HG03196 (cell line): ENCODE data around the gene PRMT1.

Experiments used
- ATAC-seq: cut with Tn5 transposase; IDR thresholded peaks from one replicate; pipeline ENCODE4 v1.9.1; 2021; ENCODE audit not compliant: unreplicated experiment

The PRMT1 gene

DNA sequence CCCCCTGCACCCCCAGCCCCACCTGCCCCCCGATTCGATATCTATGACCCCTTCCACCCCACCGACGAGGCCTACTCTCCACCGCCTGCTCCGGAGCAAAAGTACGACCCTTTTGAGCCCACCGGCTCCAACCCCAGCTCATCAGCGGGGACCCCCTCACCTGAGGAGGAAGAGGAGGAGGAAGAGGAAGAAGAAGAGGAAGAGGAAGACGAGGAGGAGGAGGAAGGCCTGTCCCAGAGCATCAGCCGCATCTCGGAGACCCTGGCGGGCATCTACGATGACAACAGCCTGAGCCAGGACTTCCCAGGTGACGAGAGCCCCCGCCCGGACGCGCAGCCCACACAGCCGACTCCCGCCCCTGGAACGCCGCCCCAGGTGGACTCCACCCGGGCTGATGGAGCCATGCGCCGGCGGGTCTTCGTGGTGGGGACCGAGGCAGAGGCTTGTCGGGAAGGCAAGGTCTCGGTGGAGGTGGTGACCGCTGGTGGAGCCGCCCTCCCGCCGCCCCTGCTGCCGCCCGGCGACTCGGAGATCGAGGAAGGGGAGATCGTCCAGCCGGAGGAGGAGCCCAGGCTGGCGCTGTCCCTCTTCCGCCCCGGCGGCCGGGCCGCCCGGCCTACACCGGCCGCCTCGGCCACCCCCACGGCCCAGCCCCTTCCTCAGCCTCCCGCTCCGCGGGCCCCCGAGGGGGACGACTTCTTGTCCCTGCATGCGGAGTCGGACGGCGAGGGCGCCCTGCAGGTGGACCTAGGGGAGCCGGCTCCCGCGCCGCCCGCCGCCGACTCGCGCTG lies 25.8 kb upstream of the PRMT1 start:
- no peak for ATAC-seq

DNA sequence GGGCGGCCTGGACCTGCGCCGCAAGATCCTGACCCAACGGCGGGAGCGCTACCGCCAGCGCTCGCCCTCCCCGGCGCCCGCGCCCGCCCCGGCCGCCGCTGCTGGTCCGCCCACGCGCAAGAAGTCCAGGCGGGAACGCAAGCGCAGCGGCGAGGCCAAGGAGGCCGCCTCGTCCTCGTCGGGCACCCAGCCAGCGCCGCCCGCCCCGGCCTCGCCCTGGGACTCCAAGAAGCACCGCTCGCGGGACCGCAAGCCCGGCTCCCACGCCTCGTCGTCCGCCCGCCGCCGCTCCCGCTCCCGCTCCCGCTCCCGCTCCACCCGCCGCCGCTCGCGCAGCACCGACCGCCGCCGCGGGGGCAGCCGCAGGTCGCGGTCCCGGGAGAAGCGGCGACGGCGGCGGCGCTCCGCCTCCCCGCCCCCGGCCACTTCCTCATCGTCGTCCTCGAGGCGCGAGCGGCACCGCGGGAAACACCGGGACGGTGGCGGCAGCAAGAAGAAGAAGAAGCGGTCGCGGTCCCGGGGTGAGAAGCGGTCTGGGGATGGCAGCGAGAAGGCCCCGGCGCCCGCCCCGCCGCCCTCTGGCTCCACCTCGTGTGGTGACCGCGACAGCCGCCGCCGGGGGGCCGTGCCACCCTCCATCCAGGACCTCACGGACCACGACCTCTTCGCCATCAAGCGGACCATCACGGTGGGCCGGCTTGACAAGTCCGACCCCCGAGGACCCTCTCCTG lies 25.1 kb upstream of the PRMT1 start:
- ATAC-seq: no peak

DNA sequence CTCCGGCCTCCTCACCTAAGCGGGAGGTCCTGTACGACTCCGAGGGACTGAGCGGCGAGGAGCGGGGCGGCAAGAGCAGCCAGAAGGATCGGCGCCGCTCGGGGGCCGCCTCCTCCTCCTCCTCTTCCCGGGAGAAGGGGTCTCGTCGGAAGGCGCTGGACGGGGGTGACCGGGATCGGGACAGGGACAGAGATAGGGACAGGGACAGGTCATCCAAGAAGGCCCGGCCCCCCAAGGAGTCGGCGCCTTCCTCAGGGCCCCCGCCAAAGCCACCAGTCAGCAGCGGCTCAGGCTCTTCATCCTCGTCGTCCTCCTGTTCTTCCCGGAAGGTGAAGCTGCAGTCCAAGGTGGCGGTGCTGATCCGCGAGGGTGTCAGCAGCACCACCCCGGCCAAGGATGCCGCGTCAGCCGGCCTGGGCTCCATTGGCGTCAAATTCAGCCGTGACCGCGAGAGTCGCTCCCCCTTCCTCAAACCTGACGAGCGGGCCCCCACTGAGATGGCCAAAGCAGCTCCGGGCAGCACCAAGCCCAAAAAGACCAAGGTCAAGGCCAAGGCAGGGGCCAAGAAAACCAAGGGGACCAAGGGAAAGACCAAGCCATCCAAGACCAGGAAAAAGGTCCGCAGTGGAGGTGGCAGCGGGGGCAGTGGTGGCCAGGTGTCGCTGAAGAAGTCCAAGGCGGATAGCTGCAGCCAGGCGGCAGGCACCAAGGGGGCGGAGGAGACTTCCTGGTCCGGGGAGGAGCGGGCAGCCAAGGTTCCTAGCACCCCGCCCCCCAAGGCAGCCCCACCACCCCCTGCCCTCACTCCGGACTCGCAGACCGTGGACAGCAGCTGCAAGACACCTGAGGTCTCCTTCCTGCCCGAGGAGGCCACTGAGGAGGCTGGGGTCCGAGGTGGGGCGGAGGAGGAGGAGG lies 24.3 kb upstream of the PRMT1 start:
- no peak for ATAC-seq

DNA sequence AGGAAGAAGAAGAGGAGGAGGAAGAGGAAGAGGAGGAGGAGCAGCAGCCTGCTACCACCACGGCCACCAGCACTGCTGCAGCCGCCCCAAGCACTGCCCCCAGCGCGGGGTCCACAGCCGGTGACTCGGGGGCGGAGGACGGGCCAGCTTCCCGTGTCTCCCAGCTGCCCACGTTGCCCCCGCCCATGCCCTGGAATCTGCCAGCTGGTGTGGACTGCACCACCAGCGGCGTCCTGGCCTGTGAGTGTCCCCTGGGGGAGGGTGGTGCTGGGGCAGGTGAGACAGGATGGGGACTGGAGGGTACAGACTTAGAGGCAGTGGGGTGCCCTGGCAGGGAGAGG lies 23.6 kb upstream of the PRMT1 start:
- ATAC-seq: no peak

DNA sequence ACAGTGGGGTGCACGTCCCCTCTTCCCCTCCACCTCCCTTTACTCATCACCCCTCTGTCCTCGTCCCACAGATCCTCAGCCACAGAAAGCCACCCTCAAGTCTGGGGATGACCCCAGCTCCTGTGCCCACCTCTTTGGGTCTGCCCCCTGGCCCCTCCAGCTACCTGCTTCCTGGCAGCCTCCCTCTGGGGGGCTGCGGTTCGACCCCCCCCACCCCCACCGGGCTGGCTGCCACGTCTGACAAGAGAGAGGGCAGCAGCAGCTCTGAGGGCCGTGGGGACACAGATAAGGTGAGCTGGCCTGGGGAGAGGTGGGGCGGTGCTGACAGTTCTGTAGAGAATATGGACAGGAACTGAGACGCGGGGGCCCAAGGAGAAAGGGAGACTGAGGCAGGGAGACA lies 22.5 kb upstream of the PRMT1 start:
- no peak for ATAC-seq

DNA sequence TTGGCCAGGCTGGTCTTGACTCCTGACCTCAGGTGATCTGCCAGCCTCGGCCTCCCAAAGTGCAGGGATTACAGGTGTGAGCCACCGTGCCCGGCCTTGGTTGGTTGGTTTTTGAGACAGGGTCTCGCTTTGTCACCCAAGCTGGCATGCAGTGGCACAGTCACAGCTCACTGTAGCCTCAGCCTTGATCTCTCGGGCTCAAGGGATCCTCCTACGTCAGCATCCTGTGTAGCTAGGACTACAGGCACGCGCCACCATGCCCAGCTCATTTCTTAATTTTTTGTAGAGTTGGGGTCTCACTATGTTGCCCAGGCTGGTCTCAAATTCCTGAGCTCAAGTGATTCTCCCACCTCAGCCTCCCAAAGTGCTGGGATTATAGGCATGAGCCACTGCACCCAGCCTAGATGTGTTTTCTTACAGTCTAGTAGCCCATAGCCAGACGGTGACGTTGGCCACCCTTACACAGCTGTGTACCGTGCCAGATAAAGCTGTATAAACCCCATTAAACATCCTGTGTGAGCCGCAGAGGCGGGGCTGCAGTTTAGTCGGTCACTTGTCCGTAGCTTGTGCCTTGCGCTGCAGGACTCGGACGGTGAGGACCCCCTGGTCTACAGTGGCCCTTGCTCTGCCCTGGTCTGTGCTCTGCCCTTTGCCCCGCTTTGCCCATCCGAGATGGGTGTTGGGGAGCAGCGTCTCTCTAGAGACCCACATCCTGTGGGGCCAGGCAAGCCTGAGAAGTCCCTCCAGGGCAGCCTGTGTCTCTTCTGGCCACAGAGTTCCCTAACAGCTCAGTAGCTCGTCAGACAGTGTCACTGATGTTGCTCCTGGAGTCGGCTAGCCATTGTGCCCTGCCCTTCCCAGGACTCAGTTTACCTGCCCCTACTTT lies 21.3 kb upstream of the PRMT1 start:
- no peak for ATAC-seq

DNA sequence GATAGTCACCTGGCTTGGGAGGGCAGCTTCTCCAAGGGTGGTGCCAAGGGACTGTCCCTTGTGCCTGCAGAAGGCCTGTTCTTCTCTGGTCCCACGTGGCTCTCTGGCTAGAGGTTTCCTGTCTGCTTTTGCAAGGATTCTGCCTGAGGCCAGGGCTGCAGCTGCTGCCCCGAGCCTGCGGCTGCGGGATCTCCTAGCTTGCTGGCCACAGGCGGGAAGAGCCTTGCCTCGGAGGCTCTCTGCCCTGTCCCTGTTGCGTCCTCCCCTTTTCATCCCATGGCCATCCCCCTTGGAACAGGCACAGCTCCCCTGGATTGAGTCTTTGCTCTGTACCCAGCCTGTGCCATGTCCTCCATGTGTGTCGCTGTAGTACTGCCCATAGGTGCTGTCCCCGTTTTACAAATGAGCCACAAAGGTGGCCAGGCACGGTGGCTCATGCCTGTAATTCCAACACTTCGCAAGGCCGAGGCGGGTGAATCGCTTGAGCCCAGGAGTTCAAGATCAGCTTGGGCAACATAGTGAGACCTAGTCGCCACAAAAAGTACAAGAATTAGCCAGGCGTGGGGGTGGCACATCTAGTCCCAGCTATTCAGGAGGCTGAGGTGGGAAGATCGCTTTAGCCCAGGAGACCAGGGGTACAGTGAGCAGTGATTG lies 20.5 kb upstream of the PRMT1 start:
- no peak for ATAC-seq

DNA sequence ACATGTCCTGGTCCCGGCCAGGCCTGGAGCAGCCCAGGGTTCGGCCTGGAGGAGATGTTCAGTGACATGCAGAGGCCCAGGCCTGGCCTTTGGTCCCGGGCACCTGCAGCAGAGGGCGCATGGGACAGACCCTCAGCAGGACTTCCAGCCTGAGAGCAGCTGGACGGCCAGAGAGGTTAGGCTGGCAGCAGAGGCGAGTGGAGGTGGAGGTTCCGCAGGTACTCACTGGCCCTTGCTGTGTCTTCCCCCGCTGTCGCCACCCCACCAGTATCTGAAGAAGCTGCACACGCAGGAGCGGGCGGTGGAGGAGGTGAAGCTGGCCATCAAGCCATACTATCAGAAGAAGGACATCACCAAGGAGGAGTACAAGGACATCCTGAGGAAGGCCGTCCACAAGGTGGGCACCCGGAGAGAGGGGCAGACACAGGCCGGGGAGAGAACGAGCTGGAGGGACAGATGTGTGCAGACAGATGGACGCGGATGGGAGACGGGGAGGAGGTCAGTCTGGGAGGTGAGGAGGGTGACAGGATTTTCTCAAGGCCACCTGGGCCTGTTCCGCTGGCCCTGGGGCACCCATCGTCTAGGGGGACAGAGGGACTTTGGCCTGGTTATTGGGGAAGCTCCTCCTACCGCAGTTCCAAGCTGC lies 19.5 kb upstream of the PRMT1 start:
- ATAC-seq: no peak

DNA sequence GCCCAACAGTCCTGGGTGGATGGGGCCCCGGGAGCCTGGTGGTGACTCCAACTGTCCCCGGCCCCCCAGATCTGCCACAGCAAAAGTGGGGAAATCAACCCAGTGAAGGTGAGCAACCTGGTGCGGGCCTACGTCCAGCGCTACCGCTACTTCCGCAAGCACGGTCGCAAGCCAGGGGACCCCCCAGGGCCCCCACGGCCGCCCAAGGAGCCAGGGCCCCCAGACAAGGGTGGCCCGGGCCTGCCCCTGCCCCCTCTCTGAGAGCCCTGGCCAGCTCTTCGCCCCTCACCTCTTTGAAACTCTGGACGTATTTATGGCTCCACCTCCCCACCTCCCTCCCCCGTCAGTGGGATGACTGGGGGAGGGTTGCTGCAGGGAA lies 18.9 kb upstream of the PRMT1 start:
- no peak for ATAC-seq

DNA sequence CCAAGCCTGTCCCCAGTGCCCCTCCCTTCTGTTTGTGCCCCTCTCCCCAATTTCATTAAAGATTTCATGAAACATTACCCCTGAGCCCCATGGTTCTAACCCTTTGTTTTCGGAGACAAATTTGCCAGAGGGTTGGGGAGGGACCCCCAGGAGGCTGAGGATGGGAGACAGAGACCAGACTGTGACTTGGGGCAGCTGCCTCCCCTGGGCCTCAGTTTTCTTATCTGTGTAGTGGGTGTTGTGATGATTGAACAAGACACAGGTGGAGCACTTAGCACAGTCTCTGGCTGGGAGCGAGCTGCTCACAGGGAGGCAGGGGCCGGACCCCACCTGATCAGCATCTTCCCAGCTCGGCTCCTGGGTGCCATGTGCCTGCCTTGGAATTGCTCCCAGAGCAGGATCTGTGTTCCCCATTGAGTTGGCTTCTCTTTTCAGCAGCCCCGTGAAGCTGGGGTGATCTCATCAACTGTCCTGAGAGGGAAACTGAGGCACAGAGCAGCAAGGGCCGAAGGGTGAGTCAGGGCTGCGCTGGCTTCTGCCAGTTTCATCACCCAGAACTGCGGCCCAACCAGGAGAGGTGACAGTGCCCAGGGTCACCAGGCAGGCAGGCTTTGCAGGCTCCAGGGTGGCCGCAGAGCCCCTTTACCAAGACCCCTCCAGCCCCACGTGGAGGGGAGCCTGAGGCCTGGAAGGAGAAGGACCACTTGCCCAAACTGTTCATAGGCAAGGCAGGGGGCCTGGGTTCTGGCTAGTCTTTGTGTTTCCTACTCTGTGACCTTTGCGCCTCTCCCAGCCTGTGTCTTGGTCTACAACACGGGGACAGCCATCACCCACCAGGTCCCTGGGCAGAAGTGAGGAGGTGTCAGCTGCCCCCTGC lies 18.3 kb upstream of the PRMT1 start:
- no peak for ATAC-seq

DNA sequence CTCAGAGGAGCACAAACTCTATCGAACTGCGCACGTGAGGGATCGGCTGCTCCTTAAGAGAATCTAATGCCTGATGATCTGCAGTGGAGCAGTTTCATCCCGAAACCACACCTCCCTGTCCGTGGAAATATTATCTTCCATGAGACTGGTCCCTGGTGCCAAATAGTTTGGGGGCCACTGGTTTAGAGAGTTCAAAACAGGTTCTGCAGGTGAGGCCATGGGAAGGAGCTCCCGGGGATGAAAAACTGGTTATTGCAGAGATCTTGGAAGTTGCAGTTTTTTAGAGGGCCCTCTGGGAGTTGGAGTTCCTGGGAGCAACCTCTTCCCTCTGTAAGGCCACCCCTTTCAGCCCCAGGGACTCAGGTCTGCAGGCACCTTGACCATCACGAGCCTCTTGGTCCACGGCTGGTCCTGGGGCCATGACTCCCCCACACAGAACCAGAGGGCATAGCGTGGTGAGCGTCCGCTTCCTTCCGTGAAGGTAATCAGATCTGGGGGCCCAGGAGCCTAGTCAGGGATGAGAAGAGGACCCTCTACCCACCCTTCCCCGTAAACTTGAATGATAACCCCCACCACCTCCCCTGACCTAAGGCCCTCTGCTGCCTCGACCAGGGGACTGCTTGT lies 16.6 kb upstream of the PRMT1 start:
- no peak for ATAC-seq

DNA sequence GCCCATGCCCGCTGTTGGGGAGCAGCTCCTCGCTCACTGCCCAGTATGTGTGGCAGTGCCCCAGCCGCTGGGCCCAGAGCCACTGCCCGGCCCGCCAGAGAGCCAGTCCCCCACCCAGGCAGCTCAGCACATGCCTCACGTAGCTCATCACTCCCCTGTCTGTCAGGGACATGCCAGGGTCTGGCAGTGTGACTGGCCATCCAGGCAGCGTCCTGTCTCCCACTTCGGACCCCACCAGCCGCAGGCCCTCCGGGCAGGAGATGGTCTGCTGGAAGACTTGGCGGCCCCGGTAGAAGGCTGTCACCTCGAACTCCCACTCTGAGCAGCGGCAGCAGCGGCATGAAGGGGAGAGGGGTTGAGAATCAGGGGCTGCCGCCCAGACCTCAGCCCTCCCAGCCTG lies 15.1 kb upstream of the PRMT1 start:
- ATAC-seq: no peak

DNA sequence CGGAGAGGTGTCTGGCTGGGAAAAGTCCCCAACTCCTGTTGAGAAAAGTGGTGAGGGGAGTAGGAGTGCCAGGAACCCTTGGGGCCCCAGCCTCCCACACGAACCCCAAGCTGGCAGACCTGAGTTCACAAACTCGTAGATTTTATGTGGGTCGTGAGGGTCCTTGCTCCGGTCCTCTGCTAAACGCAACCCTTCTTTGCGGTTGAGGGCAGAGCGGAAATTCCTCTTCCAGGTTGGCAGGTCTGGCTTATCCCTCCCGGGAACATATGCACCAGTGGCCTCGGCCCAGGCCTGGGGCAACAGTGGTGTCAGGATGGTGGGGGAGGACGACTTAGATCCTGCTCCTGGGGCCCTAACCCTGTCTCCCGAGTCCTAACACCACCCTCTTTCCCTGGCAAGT lies 13.8 kb upstream of the PRMT1 start:
- ATAC-seq: no peak

DNA sequence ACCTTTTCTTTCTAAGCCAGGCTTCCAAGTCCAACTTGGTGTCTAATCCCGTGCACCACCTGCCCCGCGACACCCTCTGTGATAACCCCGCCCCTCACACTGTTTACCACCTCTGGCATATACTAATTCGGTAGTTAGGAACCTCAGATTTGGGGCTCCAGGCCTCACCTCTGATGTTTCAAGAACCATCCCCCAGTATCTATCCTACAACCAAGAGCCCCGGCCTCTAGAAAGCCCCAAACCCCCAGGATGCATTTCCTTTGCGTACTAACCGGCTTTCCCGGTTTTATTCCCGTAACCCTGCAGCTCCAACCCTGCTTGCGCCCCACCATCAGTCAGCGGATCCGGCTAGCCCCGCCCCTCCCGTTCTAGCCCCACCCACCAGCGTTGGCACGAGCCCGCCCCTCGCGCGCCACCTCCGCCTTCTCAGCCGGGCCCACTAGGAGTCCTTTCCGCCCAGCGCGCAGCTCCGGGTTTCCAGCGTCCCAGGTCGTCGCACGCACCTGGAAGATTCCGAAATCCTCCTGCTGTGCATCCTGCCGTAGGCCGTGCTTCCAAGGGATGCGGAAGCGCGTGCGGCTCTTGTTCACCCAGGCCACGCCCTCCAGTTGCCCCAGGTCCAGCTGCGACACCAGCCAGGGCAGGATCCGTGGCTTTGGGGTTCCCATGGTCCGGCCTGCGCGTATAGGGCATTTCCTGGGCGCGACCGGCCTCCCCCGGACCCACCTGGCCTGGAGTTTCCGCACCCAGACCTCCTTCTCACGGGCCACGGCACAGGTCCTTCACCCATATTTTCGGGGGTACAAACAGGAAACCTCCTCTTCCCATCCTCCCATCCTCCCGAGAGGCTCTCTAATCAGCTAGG lies 12.7 kb upstream of the PRMT1 start:
- peak; percentile 31 for ATAC-seq

DNA sequence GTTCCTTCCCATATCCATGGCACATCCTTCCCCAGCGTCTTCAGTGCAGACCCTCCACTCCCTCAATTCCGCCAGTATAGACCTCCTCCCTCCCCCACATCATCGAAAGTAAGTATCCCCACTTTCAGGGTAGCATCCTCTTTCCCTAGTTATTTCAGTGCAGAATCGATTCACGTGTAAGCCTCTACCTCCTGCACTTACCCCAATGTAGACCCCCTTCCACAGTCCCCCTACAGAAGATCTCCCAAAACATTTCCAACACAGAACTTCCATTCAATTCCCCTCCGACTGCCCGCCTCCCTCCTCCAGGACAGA lies 12.1 kb upstream of the PRMT1 start:
- no peak for ATAC-seq

DNA sequence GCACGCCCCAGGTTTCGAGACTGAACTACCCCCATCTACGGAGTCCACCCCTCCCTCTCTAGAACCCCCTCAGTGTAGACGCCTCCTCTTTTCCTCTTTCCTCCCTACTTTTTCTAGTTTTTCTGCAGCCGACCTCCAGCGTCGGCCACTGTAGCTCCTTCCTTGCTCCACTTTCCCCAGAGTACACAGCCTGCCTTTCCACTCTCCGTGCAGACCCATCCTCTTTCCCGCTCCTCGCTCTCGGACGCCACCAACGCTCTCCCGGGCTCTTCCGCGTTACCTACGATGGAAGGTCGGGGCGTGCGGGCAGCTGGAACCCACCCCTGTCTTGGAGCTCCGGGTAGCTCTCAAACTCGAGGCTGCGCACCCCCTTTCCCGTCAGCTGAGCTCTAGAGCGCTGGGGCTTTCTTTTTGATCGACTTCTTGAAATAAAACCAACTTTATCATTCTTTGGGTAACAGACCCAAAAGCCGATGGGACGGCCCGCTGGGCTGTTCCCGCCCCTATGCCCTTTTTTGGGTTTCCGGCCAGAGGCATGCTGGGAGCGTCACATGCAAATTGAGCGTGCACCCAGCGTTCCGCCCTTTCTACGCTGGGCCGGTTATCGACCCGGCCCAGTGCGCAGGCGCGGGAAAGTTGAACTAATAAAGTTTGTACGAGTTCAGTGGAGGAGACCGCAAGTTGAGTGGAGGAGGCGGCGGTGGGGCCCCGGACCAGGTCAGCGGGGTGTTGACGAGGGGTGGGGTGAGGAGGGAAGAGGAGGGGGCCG lies 11.5 kb upstream of the PRMT1 start, which contains the start of the genes BCL2L12 and IRF3:
BCL2L12 (plus strand) TSS at position 583 of the 769 bp plus-strand sequence. CDS start 760 bp downstream, outside the sequence.
IRF3 (minus strand) TSS at position 507 of the 769 bp plus-strand sequence. CDS start 1,019 bp downstream, outside the sequence.
- ATAC-seq: peak; percentile 70

DNA sequence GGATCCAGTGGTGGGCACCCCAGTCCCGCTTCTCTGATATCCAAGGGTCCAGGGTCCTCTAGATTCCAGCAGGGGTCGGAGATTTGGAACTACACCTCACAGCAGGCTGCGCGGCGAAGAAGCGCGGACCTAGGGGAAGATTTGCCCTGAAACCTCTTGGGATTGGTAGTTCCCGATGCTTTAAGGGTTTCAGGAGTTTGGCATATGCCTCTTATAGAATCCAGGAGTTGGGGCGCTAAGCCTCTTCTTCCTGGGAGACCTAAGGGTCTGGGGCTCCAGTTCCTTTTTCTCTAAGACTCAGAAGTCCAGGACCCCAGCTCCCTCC lies 11.0 kb upstream of the PRMT1 start:
- ATAC-seq: peak; percentile 3
